Loucy (cell line): ENCODE data around the gene KIZ.

ENCODE experiments used
- H2AFZ ChIP-seq: fragments of 200-600 bp; sonication (generic); 2 replicates; pipeline ENCODE4 v1.6.0; 2016; ENCODE audit warnings: antibody characterized with exemption, mild to moderate bottlenecking, low read length, moderate library complexity
- H3F3A ChIP-seq: fragments of 200-600 bp; 2 replicates; pipeline ENCODE4 v1.6.0; 2016; ENCODE audit warnings: antibody characterized with exemption, low read depth, mild to moderate bottlenecking
- H3K27me3 ChIP-seq: fragments of 200-600 bp; sonication (generic); 2 replicates; pipeline ENCODE4 v1.6.1; 2014; ENCODE audit warnings: low read length, mild to moderate bottlenecking; ENCODE audit not compliant: insufficient read depth, poor library complexity, severe bottlenecking
- H3K36me3 ChIP-seq: fragments of 200-600 bp; sonication (generic); 2 replicates; pipeline ENCODE4 v1.6.1; 2016; ENCODE audit warnings: low read length; ENCODE audit not compliant: insufficient read depth
- H3K4me1 ChIP-seq: fragments of 200-600 bp; sonication (generic); 2 replicates; pipeline ENCODE4 v1.5.1; 2014; ENCODE audit warnings: low read length, mild to moderate bottlenecking; ENCODE audit not compliant: insufficient read depth, poor library complexity, severe bottlenecking
- H3K4me2 ChIP-seq: fragments of 200-600 bp; sonication (generic); 2 replicates; pipeline ENCODE4 v1.6.0; 2014; ENCODE audit warnings: antibody characterized with exemption, low read length, low read depth, mild to moderate bottlenecking; ENCODE audit not compliant: poor library complexity, severe bottlenecking
- H3K4me3 ChIP-seq: fragments of 200-600 bp; sonication (generic); 2 replicates; pipeline ENCODE4 v1.5.1; 2014; ENCODE audit warnings: low read length, mild to moderate bottlenecking, mixed read lengths; ENCODE audit not compliant: poor library complexity, severe bottlenecking
- H3K79me2 ChIP-seq: fragments of 200-600 bp; sonication (generic); 2 replicates; pipeline ENCODE4 v1.6.1; 2014; ENCODE audit warnings: low read length; ENCODE audit not compliant: insufficient read depth
- H3K9ac ChIP-seq: fragments of 200-600 bp; sonication (generic); 2 replicates; pipeline ENCODE4 v1.6.0; 2014; ENCODE audit warnings: mild to moderate bottlenecking, low read depth, low read length, moderate library complexity; ENCODE audit not compliant: poor library complexity, severe bottlenecking
- H3K9me2 ChIP-seq: fragments of 200-600 bp; sonication (generic); replicated peaks from 2 replicates; pipeline ENCODE4 v1.6.1; 2016; ENCODE audit warnings: low read depth, low read length, mixed read lengths
- H3K9me3 ChIP-seq: fragments of 200-600 bp; sonication (generic); 2 replicates; pipeline ENCODE4 v1.6.1; 2014; ENCODE audit warnings: mild to moderate bottlenecking, antibody characterized with exemption, low read length, low read depth; ENCODE audit not compliant: insufficient read depth
- H4K20me1 ChIP-seq: fragments of 200-600 bp; sonication (generic); 2 replicates; pipeline ENCODE4 v1.6.0; 2014; ENCODE audit warnings: antibody characterized with exemption, low read length, mild to moderate bottlenecking; ENCODE audit not compliant: insufficient read depth, poor library complexity, severe bottlenecking
- CTCF ChIP-seq: fragments of 200-600 bp; sonication (generic); conservative IDR thresholded peaks from 2 replicates; pipeline ENCODE4 v1.5.1; 2014; ENCODE audit warnings: mild to moderate bottlenecking, antibody characterized with exemption, low read length
- EZH2phosphoT487 ChIP-seq: fragments of 200-600 bp; IDR thresholded peaks from 2 replicates; pipeline ENCODE4 v1.6.1; 2018; ENCODE audit warnings: antibody characterized with exemption, mild to moderate bottlenecking, moderate library complexity, borderline replicate concordance

KIZ gene

GRCh38 chr20:21213691-21214090, 87.8 kb downstream of the KIZ start:
- TF ChIP-seq EZH2phosphoT487 = no peak
- TF ChIP-seq CTCF = no peak
- H3K9ac ChIP-seq = no peak overlapping the region
- H3K4me2 ChIP-seq = peak overlapping the region; percentile 16
- H3K9me3 ChIP-seq = no peaks in the 10 kb centered on the region
- H3K4me3 ChIP-seq = no peak overlapping the region
- peaks cover 6% of the 10 kb centered on the region for H3K4me1 ChIP-seq
- H3K79me2 ChIP-seq = no peaks in the 10 kb centered on the region
- H3F3A ChIP-seq = no peaks in the 10 kb centered on the region
- H3K27me3 ChIP-seq = no peaks in the 10 kb centered on the region
- no peaks in the 10 kb centered on the region; the same call in 1 of the 2 replicates for H3K36me3 ChIP-seq
- H3K9me2 ChIP-seq = no peaks in the 10 kb centered on the region
- H4K20me1 ChIP-seq = no peaks in the 10 kb centered on the region
- no peak overlapping the region for H2AFZ ChIP-seq

GRCh38 chr20:21214431-21214830, 88.5 kb downstream of the KIZ start:
- no peaks in the 10 kb centered on the region for H3F3A ChIP-seq
- H3K4me3 ChIP-seq = no peak overlapping the region
- H3K4me1 ChIP-seq = peaks cover 6% of the 10 kb centered on the region
- H3K9me3 ChIP-seq = no peaks in the 10 kb centered on the region
- H4K20me1 ChIP-seq = no peaks in the 10 kb centered on the region
- no peak overlapping the region for H3K4me2 ChIP-seq
- no peak overlapping the region for H3K9ac ChIP-seq
- H3K36me3 ChIP-seq = no peaks in the 10 kb centered on the region; the same call in 1 of the 2 replicates
- TF ChIP-seq CTCF = no peak
- no peak for TF ChIP-seq EZH2phosphoT487
- no peaks in the 10 kb centered on the region for H3K9me2 ChIP-seq
- H3K27me3 ChIP-seq = no peaks in the 10 kb centered on the region
- no peaks in the 10 kb centered on the region for H3K79me2 ChIP-seq
- no peak overlapping the region for H2AFZ ChIP-seq

- TF ChIP-seq CTCF (no peak), EZH2phosphoT487 (no peak)
- H3K27me3 ChIP-seq = no peaks in the 10 kb centered on the region
- H3K9me3 ChIP-seq = no peaks in the 10 kb centered on the region
- no peak overlapping the region for H3K4me3 ChIP-seq
- no peaks in the 10 kb centered on the region for H3F3A ChIP-seq
- H3K9ac ChIP-seq = no peak overlapping the region
- no peaks in the 10 kb centered on the region for H3K4me1 ChIP-seq
- H3K4me2 ChIP-seq = no peak overlapping the region
- H2AFZ ChIP-seq = no peak overlapping the region
- no peaks in the 10 kb centered on the region for H3K36me3 ChIP-seq
- no peaks in the 10 kb centered on the region for H4K20me1 ChIP-seq
- no peaks in the 10 kb centered on the region for H3K9me2 ChIP-seq
- no peaks in the 10 kb centered on the region for H3K79me2 ChIP-seq
Measured at GRCh38 chr20:21219686-21220085, 93.8 kb downstream of the KIZ start.
